Osteocyte (in vitro differentiated cells): ENCODE measurements around the gene GPR160. TPM values are rescaled to one million over a fixed set of nuclear protein-coding genes. Genes with fewer than 3 reads are reported as not detected.

Experiments used
- DNase-seq: peaks from one replicate; pipeline ENCODE4 v3.0.0; 2021; ENCODE audit warnings: mixed read lengths; ENCODE audit not compliant: unreplicated experiment; ENCODE audit errors: extremely low spot score
- H3K27ac Mint-ChIP-seq: one replicate; pipeline ENCODE4 v1.8.0; 2021; ENCODE audit warnings: mild to moderate bottlenecking, mixed read lengths; ENCODE audit not compliant: unreplicated experiment
- H3K27me3 Mint-ChIP-seq: one replicate; pipeline ENCODE4 v1.8.0; 2021; ENCODE audit warnings: mixed read lengths; ENCODE audit not compliant: unreplicated experiment
- H3K36me3 Mint-ChIP-seq: one replicate; pipeline ENCODE4 v1.8.0; 2021; ENCODE audit warnings: mixed read lengths; ENCODE audit not compliant: unreplicated experiment
- H3K4me1 Mint-ChIP-seq: one replicate; pipeline ENCODE4 v1.8.0; 2021; ENCODE audit warnings: mixed read lengths; ENCODE audit not compliant: unreplicated experiment
- H3K4me3 Mint-ChIP-seq: one replicate; pipeline ENCODE4 v1.8.0; 2021; ENCODE audit warnings: mild to moderate bottlenecking, moderate library complexity, mixed read lengths; ENCODE audit not compliant: unreplicated experiment
- H3K9me3 Mint-ChIP-seq: one replicate; pipeline ENCODE4 v1.8.0; 2021; ENCODE audit warnings: mixed read lengths; ENCODE audit not compliant: unreplicated experiment
- total RNA-seq: library from RNA; stranded (reverse); gene quantifications from 2 replicates; pipeline ENCODE4 v1.2.1, GENCODE V29; 2021
- TF ChIP-seq, protein P1 (sequence below): fragments of 200-600 bp; sonication (generic); IDR thresholded peaks from 2 replicates; pipeline ENCODE4 v1.5.0; 2021; ENCODE audit warnings: antibody characterized with exemption, mild to moderate bottlenecking, moderate library complexity

GPR160 gene
- total RNA-seq, 1 donor from 2014 or later = 0.27 TPM

DNA sequence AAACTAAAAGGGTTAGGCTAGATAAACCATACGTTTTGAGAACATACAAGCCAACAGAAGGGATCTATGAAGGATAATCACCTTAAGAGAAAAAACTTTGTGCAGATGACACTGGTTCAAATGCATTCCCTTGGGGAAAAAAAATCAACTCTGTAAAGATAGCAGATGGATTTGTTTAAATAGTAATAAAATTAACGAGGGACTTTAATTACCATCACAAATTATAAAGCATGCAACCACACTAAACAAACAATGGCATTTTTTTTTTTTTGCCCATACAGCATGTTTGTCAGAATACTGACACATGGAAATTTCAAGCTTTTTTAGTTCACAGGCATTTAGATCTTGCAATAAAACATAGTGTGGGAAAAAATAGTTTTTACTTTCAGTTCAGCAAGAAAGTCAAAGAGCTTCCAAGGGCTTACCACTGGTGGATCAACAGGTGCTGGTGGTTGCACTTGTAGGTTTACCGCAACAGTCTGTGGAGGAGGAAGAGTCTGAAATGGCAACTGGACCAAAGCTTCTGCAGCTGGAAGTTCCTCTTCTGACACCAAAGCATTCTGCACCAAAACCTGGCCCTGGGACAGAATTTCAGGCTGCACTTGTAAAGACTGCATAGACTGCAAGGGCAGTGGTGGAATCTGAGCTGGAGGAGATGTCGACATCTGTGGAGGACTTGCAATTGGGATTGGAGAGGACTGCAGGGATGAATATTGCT, 90.6 kb downstream of the GPR160 start:
- Mint-ChIP-seq H3K9me3 (no peaks in the 10 kb centered on the region), H3K27me3 (no peaks in the 10 kb centered on the region), H3K4me1 (peaks cover 2% of the 10 kb centered on the region), H3K27ac (no peak overlapping the region), H3K36me3 (peaks cover 38% of the 10 kb centered on the region), H3K4me3 (no peak overlapping the region)
- TF ChIP-seq, protein P1, sequence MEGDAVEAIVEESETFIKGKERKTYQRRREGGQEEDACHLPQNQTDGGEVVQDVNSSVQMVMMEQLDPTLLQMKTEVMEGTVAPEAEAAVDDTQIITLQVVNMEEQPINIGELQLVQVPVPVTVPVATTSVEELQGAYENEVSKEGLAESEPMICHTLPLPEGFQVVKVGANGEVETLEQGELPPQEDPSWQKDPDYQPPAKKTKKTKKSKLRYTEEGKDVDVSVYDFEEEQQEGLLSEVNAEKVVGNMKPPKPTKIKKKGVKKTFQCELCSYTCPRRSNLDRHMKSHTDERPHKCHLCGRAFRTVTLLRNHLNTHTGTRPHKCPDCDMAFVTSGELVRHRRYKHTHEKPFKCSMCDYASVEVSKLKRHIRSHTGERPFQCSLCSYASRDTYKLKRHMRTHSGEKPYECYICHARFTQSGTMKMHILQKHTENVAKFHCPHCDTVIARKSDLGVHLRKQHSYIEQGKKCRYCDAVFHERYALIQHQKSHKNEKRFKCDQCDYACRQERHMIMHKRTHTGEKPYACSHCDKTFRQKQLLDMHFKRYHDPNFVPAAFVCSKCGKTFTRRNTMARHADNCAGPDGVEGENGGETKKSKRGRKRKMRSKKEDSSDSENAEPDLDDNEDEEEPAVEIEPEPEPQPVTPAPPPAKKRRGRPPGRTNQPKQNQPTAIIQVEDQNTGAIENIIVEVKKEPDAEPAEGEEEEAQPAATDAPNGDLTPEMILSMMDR = no peak
- DNase-seq = no peak

DNA sequence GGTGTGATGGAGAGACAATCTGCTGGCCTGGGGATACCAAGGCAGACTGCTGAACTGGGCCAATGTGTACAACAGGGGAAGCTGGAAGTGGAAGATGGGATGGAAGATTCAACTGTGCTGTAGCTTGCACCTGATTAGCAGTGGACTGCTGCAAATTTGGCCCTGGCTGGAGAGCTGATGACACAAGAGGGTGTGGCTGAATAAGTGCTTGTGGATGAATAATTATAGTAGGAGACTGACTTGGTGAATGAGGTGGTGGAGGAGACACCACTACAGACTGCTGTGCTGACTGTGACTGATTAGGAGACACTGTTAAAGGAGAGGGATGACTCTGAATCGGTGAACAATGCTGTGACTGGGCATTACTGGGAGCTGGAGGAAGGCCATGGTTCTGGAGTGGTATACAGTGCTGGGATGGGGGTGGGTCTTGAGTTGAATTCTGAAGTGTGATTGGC, 91.2 kb downstream of the GPR160 start:
- no peak overlapping the region for H3K27ac Mint-ChIP-seq
- peaks cover 43% of the 10 kb centered on the region for H3K36me3 Mint-ChIP-seq
- no peaks in the 10 kb centered on the region for H3K9me3 Mint-ChIP-seq
- no peak for DNase-seq
- TF ChIP-seq, protein P1 = no peak
- H3K4me3 Mint-ChIP-seq = no peak overlapping the region
- peaks cover 2% of the 10 kb centered on the region for H3K4me1 Mint-ChIP-seq
- no peaks in the 10 kb centered on the region for H3K27me3 Mint-ChIP-seq

DNA sequence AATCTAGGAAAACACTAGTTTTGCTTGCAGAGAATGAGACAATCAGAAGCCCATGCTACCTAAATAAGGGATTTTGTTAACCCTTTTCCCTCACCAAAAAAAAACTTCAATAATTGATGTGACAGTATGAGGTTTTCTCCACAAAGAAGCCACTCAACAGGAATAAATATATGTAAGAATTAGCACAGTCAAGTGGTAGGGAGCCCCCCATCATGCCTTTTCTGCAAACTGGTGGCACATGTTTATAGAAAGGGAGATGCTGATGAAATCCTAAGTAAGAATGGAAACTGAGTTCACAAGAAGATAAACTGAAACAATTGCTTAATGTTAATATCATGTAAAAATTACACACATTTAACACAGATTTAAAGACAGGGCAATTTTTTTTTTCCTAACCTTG, 92.7 kb downstream of the GPR160 start:
- Mint-ChIP-seq H3K9me3 (no peaks in the 10 kb centered on the region), H3K4me1 (peaks cover 2% of the 10 kb centered on the region), H3K36me3 (peaks cover 54% of the 10 kb centered on the region), H3K4me3 (no peak overlapping the region), H3K27me3 (no peaks in the 10 kb centered on the region), H3K27ac (peak overlapping the region; percentile 8)
- TF ChIP-seq, protein P1 = no peak
- DNase-seq = no peak

DNA sequence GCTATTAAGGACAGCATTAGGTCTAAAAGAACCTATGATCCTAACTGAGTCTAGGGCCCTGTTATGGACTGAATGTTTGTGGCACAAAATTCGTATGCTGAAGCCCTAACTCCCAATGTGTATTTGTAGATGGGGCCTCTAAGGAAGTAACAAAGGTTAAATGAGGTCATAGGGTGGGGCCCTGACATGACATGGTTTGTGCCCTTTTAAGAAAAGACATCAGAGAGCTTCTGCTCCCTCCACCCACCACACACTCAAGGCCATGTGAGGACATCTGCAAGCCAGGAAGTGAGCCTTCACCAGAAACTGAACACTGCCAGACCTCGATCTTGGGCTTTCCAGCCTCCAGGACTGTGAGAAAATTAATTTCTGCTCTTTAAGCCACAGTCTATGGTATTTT, 94.5 kb downstream of the GPR160 start:
- DNase-seq = no peak
- Mint-ChIP-seq H3K4me1 (peaks cover 2% of the 10 kb centered on the region), H3K27ac (no peak overlapping the region), H3K36me3 (peaks cover 57% of the 10 kb centered on the region), H3K9me3 (no peaks in the 10 kb centered on the region), H3K4me3 (no peak overlapping the region), H3K27me3 (no peaks in the 10 kb centered on the region)
- TF ChIP-seq, protein P1 = no peak

Other genes starting within 250 kb of the GPR160 start
- gene LRRIQ4, start 225.1 kb upstream of the GPR160 start, total RNA-seq = not detected in 2 replicates
- 1.5 and 2.0 TPM in 2 replicates for gene LRRC34, start 225.1 kb upstream of the GPR160 start, total RNA-seq
- not detected in 2 replicates for gene LRRC31, start 168.1 kb upstream of the GPR160 start, total RNA-seq
- not detected in 2 replicates for gene SAMD7, start 126.4 kb upstream of the GPR160 start, total RNA-seq
- 112 and 113 TPM in 2 replicates for gene SEC62, start 71.2 kb upstream of the GPR160 start, total RNA-seq
- 52.3 and 63.8 TPM in 2 replicates for gene PHC3, start 143.7 kb downstream of the GPR160 start, total RNA-seq
- 43.8 and 48.0 TPM in 2 replicates for gene PRKCI, start 184.4 kb downstream of the GPR160 start, total RNA-seq